ENCODE results near the gene NR1H4. TPM values are rescaled to one million over a fixed set of nuclear protein-coding genes. Genes with fewer than 3 reads are reported as not detected.

NR1H4 gene
- total RNA-seq, 1 donor from 2014 or later = not detected

- Mint-ChIP-seq H3K4me1 (ENCODE audit: low read depth, unreplicated experiment) (no peaks in the 10 kb centered on the region), H3K9me3 (ENCODE audit: unreplicated experiment) (no peaks in the 10 kb centered on the region), H3K4me3 (ENCODE audit: unreplicated experiment) (no peak overlapping the region), H3K27ac (ENCODE audit: unreplicated experiment) (no peak overlapping the region), H3K27me3 (ENCODE audit: low read depth, unreplicated experiment) (peaks cover 2% of the 10 kb centered on the region), H3K36me3 (ENCODE audit: low read depth, unreplicated experiment) (no peaks in the 10 kb centered on the region)
- Histone ChIP-seq H3K4me2 (ENCODE audit: low read length) (no peak overlapping the region), H3K4me1 (ENCODE audit: insufficient read depth, low read length) (no peaks in the 10 kb centered on the region), H3K27me3 (ENCODE audit: insufficient read depth, low read length) (no peaks in the 10 kb centered on the region), H3K36me3 (ENCODE audit: insufficient read depth, low read length) (no peaks in the 10 kb centered on the region), H3K27ac (ENCODE audit: low read depth, low read length) (no peak overlapping the region), H3K79me2 (ENCODE audit: insufficient read depth, low read length) (no peaks in the 10 kb centered on the region), H4K20me1 (ENCODE audit: insufficient read depth, low read length) (no peaks in the 10 kb centered on the region), H3K9ac (ENCODE audit: low read length) (no peak overlapping the region), H3K9me3 (ENCODE audit: insufficient read depth, low read depth, low read length) (no peaks in the 10 kb centered on the region), H2AFZ (ENCODE audit: low read depth, low read length) (no peak overlapping the region), H3K4me3 (ENCODE audit: insufficient read depth, low read depth, low read length) (no peak overlapping the region)
- TF ChIP-seq EZH2 (IDR thresholded peaks at IDR 0.05; ENCODE audit: insufficient read depth, low read length) (no peak), CTCF (IDR thresholded peaks at IDR 0.05; ENCODE audit: insufficient read depth, low read depth, low read length) (no peak)
- FAIRE-seq (no peak), DNase-seq (ENCODE audit: low read depth) (no peak)
These were observed 31.1 kb downstream of the NR1H4 start for GRCh38 chr12:100504804-100505203.

- Mint-ChIP-seq H3K27ac (ENCODE audit: unreplicated experiment) (no peak overlapping the region), H3K4me1 (ENCODE audit: low read depth, unreplicated experiment) (no peaks in the 10 kb centered on the region), H3K4me3 (ENCODE audit: unreplicated experiment) (no peak overlapping the region), H3K9me3 (ENCODE audit: unreplicated experiment) (no peaks in the 10 kb centered on the region), H3K27me3 (ENCODE audit: low read depth, unreplicated experiment) (peaks cover 2% of the 10 kb centered on the region), H3K36me3 (ENCODE audit: low read depth, unreplicated experiment) (no peaks in the 10 kb centered on the region)
- Histone ChIP-seq H3K4me1 (ENCODE audit: insufficient read depth, low read length) (no peaks in the 10 kb centered on the region), H2AFZ (ENCODE audit: low read depth, low read length) (no peak overlapping the region), H3K36me3 (ENCODE audit: insufficient read depth, low read length) (no peaks in the 10 kb centered on the region), H4K20me1 (ENCODE audit: insufficient read depth, low read length) (no peaks in the 10 kb centered on the region), H3K9me3 (ENCODE audit: insufficient read depth, low read depth, low read length) (no peaks in the 10 kb centered on the region), H3K27me3 (ENCODE audit: insufficient read depth, low read length) (no peaks in the 10 kb centered on the region), H3K4me2 (ENCODE audit: low read length) (no peak overlapping the region), H3K27ac (ENCODE audit: low read depth, low read length) (no peak overlapping the region), H3K9ac (ENCODE audit: low read length) (no peak overlapping the region), H3K79me2 (ENCODE audit: insufficient read depth, low read length) (no peaks in the 10 kb centered on the region), H3K4me3 (ENCODE audit: insufficient read depth, low read depth, low read length) (no peak overlapping the region)
- DNase-seq (ENCODE audit: low read depth) (no peak), FAIRE-seq (no peak)
- TF ChIP-seq CTCF (IDR thresholded peaks at IDR 0.05; ENCODE audit: insufficient read depth, low read depth, low read length) (no peak), EZH2 (IDR thresholded peaks at IDR 0.05; ENCODE audit: insufficient read depth, low read length) (no peak)
These were observed 35.1 kb downstream of the NR1H4 start for GRCh38 chr12:100508751-100509150.

GRCh38 chr12:100512692-100513091 lies 39.0 kb downstream of the NR1H4 start:
- H3K27me3 Mint-ChIP-seq (ENCODE audit: low read depth, unreplicated experiment) = no peaks in the 10 kb centered on the region

More at GRCh38 chr12:100512692-100513091, 39.0 kb downstream of the NR1H4 start:
- Histone ChIP-seq H3K9ac (ENCODE audit: low read length) (no peak overlapping the region), H3K4me3 (ENCODE audit: insufficient read depth, low read depth, low read length) (no peak overlapping the region), H3K36me3 (ENCODE audit: insufficient read depth, low read length) (no peaks in the 10 kb centered on the region), H4K20me1 (ENCODE audit: insufficient read depth, low read length) (no peaks in the 10 kb centered on the region), H3K79me2 (ENCODE audit: insufficient read depth, low read length) (no peaks in the 10 kb centered on the region), H3K27ac (ENCODE audit: low read depth, low read length) (no peak overlapping the region), H3K27me3 (ENCODE audit: insufficient read depth, low read length) (no peaks in the 10 kb centered on the region), H3K4me2 (ENCODE audit: low read length) (no peak overlapping the region), H3K9me3 (ENCODE audit: insufficient read depth, low read depth, low read length) (no peaks in the 10 kb centered on the region), H2AFZ (ENCODE audit: low read depth, low read length) (no peak overlapping the region), H3K4me1 (ENCODE audit: insufficient read depth, low read length) (no peaks in the 10 kb centered on the region)
- H3K36me3 Mint-ChIP-seq (ENCODE audit: low read depth, unreplicated experiment) = no peaks in the 10 kb centered on the region
- DNase-seq (ENCODE audit: low read depth) (no peak), FAIRE-seq (no peak)
- H3K4me1 Mint-ChIP-seq (ENCODE audit: low read depth, unreplicated experiment) = no peaks in the 10 kb centered on the region
- TF ChIP-seq CTCF (IDR thresholded peaks at IDR 0.05; ENCODE audit: insufficient read depth, low read depth, low read length) = no peak
- no peak for TF ChIP-seq EZH2 (IDR thresholded peaks at IDR 0.05; ENCODE audit: insufficient read depth, low read length)
- H3K27ac Mint-ChIP-seq (ENCODE audit: unreplicated experiment) = no peak overlapping the region
- H3K4me3 Mint-ChIP-seq (ENCODE audit: unreplicated experiment) = no peak overlapping the region
- no peaks in the 10 kb centered on the region for H3K9me3 Mint-ChIP-seq (ENCODE audit: unreplicated experiment)

Measured in astrocyte (in vitro differentiated cells and primary cell).